ENCODE results near the gene NOL9.

The NOL9 gene

GRCh38 chr1:6483017-6483760 is 71.1 kb downstream of the NOL9 start:
- no peak for TF ChIP-seq CTCF (IDR thresholded peaks at IDR 0.05; ENCODE audit: extremely low read depth, missing control alignments)
- DNase-seq (ENCODE audit: low spot score), result no peak

GRCh38 chr1:6481820-6482219 is 72.5 kb downstream of the NOL9 start:
- TF ChIP-seq CTCF (IDR thresholded peaks at IDR 0.05; ENCODE audit: extremely low read depth, missing control alignments), result no peak
- no peak for DNase-seq (ENCODE audit: low spot score)

- no peak for TF ChIP-seq CTCF (IDR thresholded peaks at IDR 0.05; ENCODE audit: extremely low read depth, missing control alignments)
- no peak for DNase-seq (ENCODE audit: low spot score)
Measured at GRCh38 chr1:6477039-6477820, 77.1 kb downstream of the NOL9 start.

GRCh38 chr1:6476483-6476882 is 77.8 kb downstream of the NOL9 start:
- TF ChIP-seq CTCF (IDR thresholded peaks at IDR 0.05; ENCODE audit: extremely low read depth, missing control alignments), result no peak
- no peak for DNase-seq (ENCODE audit: low spot score)

GRCh38 chr1:6475381-6476133 is 78.8 kb downstream of the NOL9 start:
- DNase-seq (ENCODE audit: low spot score), result peak; percentile 92
- TF ChIP-seq CTCF (IDR thresholded peaks at IDR 0.05; ENCODE audit: extremely low read depth, missing control alignments), result peak; percentile 98

GRCh38 chr1:6474815-6475282 is 79.5 kb downstream of the NOL9 start:
- no peak for DNase-seq (ENCODE audit: low spot score)
- no peak for TF ChIP-seq CTCF (IDR thresholded peaks at IDR 0.05; ENCODE audit: extremely low read depth, missing control alignments)
